HuH-7 (cell line): Measurements from ENCODE around the gene NPTX1.
"Not testable (repeated sequence)": the region's sequence is repeated elsewhere in the genome, so short reads cannot be mapped to it uniquely, and the experiment has no call there.

Experiments used
- DNase-seq: peaks from one replicate; pipeline ENCODE4 v3.0.0; 2011; ENCODE audit warnings: low spot score

Gene NPTX1

GRCh38 chr17:80475910-80476876 is at the start of gene NPTX1:
Gene NPTX1, minus strand, starts transcription at chr17:80476607. Its CDS starts 161 bp downstream, at chr17:80476446.
- no peak for DNase-seq

GRCh38 chr17:80523956-80524712 is 47.7 kb upstream of the NPTX1 start:
- DNase-seq = no peak

GRCh38 chr17:80523054-80523744 is 46.8 kb upstream of the NPTX1 start:
- DNase-seq = no peak

GRCh38 chr17:80520810-80521455 is 44.5 kb upstream of the NPTX1 start:
- no peak for DNase-seq

GRCh38 chr17:80519091-80519781 is 42.8 kb upstream of the NPTX1 start:
- DNase-seq = no peak

- DNase-seq = no peak
Measured at GRCh38 chr17:80518392-80518791, 42.0 kb upstream of the NPTX1 start.

GRCh38 chr17:80517641-80518040 is 41.2 kb upstream of the NPTX1 start:
- no peak for DNase-seq

GRCh38 chr17:80516171-80516932 is 39.9 kb upstream of the NPTX1 start:
- no peak for DNase-seq

GRCh38 chr17:80513892-80514291 is 37.5 kb upstream of the NPTX1 start:
- no peak for DNase-seq

GRCh38 chr17:80513201-80513600 is 36.8 kb upstream of the NPTX1 start:
- no peak for DNase-seq

- no peak for DNase-seq
Measured at GRCh38 chr17:80512233-80512632, 35.8 kb upstream of the NPTX1 start.

- DNase-seq = peak; percentile 48
Measured at GRCh38 chr17:80511222-80512180, 35.1 kb upstream of the NPTX1 start.

GRCh38 chr17:80510772-80511171 is 34.4 kb upstream of the NPTX1 start:
- no peak for DNase-seq

- no peak for DNase-seq
Measured at GRCh38 chr17:80510132-80510531, 33.7 kb upstream of the NPTX1 start.

GRCh38 chr17:80509311-80509710 is 32.9 kb upstream of the NPTX1 start:
- no peak for DNase-seq

GRCh38 chr17:80507965-80508364 is 31.6 kb upstream of the NPTX1 start:
- no peak for DNase-seq

GRCh38 chr17:80507177-80507576 is 30.8 kb upstream of the NPTX1 start:
- not testable (repeated sequence) for DNase-seq

- DNase-seq = no peak
Measured at GRCh38 chr17:80504686-80505413, 28.4 kb upstream of the NPTX1 start.

- DNase-seq = no peak
Measured at GRCh38 chr17:80503921-80504320, 27.5 kb upstream of the NPTX1 start.
